Fibroblast of pulmonary artery (primary cell): Measurements from ENCODE around the gene RAB3A.

Experiments used
- DNase-seq: peaks from one replicate; pipeline ENCODE4 v3.0.0-alpha.2; 2010; ENCODE audit warnings: low read depth
- H3K4me3 ChIP-seq: replicated peaks from 2 replicates; pipeline ENCODE4 v1.5.1; 2011; ENCODE audit warnings: low read depth, mild to moderate bottlenecking, control low read depth, low read length, moderate library complexity
- TF ChIP-seq, protein P1 (sequence below): IDR thresholded peaks from 2 replicates; pipeline ENCODE4 v1.5.1; 2011; ENCODE audit warnings: mild to moderate bottlenecking, control low read depth, low read length, inconsistent platforms; ENCODE audit errors: missing control alignments

The RAB3A gene

GRCh38 chr19:18203863-18204393 is at the start of gene RAB3A:
RAB3A (minus strand) TSS chr19:18204042; CDS start chr19:18202740, 1,302 bp downstream.
- H3K4me3 ChIP-seq = peak within 1 kb of the TSS; percentile 83
- TF ChIP-seq, protein P1, sequence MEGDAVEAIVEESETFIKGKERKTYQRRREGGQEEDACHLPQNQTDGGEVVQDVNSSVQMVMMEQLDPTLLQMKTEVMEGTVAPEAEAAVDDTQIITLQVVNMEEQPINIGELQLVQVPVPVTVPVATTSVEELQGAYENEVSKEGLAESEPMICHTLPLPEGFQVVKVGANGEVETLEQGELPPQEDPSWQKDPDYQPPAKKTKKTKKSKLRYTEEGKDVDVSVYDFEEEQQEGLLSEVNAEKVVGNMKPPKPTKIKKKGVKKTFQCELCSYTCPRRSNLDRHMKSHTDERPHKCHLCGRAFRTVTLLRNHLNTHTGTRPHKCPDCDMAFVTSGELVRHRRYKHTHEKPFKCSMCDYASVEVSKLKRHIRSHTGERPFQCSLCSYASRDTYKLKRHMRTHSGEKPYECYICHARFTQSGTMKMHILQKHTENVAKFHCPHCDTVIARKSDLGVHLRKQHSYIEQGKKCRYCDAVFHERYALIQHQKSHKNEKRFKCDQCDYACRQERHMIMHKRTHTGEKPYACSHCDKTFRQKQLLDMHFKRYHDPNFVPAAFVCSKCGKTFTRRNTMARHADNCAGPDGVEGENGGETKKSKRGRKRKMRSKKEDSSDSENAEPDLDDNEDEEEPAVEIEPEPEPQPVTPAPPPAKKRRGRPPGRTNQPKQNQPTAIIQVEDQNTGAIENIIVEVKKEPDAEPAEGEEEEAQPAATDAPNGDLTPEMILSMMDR = no peak
- peak; percentile 100 for DNase-seq

- H3K4me3 ChIP-seq = no peak overlapping the region
- no peak for DNase-seq
- TF ChIP-seq, protein P1 = no peak
Measured at GRCh38 chr19:18253130-18253529, 49.3 kb upstream of the RAB3A start.

GRCh38 chr19:18252370-18252717 is 48.5 kb upstream of the RAB3A start:
- no peak overlapping the region for H3K4me3 ChIP-seq
- TF ChIP-seq, protein P1 = no peak

GRCh38 chr19:18251587-18252369 is 47.9 kb upstream of the RAB3A start:
- TF ChIP-seq, protein P1 = peak; percentile 83
- DNase-seq = peak; percentile 75
- no peak overlapping the region for H3K4me3 ChIP-seq

More at GRCh38 chr19:18252370-18252717, 48.5 kb upstream of the RAB3A start:
- no peak for DNase-seq

DNA sequence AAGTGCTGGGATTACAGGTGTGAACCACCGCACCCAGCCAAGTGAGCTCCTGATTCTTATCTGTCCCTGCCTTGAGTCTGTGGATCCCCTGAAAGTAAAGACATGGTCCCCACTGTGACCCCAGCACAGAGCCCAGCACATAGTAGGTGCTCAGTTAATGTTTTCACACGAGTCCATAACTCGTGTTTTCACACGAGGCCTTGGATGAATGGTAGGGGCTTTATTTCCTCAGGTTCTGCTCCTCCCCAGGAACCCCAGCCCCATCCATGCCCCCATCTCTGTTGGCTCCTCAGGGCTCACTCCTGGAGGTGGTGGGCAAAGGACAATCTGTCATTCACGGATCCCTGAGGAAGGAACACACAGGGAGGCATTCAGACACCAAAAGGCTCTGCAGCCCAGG is 46.0 kb upstream of the RAB3A start:
- no peak overlapping the region for H3K4me3 ChIP-seq
- DNase-seq = no peak
- TF ChIP-seq, protein P1 = no peak

DNA sequence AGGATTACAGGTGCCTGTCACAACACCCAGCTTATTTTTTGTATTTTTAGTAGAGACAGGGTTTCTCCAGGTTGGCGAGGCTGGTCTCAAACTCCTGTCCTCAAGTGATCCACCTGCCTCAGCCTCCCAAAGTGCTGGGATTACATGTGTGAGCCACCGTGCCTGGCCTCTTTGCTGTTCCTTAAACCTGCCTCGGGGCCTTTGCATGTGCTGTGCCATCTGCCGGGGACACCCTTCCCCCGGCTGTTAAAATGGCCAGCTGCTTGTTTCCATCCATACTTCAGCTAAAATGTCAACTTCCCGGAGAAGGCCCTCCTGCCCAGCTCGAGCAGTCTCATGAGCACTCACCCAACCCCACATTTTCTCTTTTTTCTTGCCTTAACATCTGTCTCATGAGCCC is 41.5 kb upstream of the RAB3A start:
- DNase-seq = no peak
- no peak overlapping the region for H3K4me3 ChIP-seq
- TF ChIP-seq, protein P1 = no peak
